GM21786 (cell line): ENCODE data around the gene THUMPD3.
A peak's percentile ranks its signal among the peaks of the same experiment; 100 is the strongest.

Experiments
- ATAC-seq: cut with Tn5 transposase; IDR thresholded peaks from one replicate; pipeline ENCODE4 v1.9.1; 2021; ENCODE audit not compliant: unreplicated experiment

The THUMPD3 gene

DNA sequence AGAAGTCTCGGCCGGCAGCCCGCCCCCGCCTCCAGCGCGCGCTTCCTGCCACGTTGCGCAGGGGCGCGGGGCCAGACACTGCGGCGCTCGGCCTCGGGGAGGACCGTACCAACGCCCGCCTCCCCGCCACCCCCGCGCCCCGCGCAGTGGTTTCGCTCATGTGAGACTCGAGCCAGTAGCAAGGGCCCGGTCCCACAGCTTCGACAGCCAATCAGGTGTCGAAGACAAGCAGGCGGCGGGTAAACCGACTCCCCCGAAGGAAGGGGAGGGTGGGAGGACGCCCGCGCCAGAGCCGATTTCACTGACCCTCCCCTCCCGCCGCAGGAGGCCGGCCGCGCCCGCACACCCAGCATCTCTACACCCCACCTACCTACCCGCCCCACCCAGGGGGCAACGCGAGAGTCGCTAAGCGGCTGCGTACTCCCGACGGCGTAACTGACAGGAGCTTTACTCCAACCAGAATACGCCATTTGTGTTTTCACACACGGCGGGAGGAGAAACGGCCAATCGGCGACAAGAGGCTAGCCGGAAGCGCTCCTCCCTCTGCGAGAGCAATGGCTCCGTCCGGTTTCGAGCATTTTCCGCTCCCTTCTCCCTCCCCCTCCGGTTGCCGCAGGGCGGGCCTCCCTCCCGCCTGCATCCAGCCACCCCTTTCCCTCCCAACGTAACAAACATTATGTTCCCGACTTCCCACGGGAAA, 33.9 kb downstream of the THUMPD3 start:
- ATAC-seq, result peak; percentile 68

DNA sequence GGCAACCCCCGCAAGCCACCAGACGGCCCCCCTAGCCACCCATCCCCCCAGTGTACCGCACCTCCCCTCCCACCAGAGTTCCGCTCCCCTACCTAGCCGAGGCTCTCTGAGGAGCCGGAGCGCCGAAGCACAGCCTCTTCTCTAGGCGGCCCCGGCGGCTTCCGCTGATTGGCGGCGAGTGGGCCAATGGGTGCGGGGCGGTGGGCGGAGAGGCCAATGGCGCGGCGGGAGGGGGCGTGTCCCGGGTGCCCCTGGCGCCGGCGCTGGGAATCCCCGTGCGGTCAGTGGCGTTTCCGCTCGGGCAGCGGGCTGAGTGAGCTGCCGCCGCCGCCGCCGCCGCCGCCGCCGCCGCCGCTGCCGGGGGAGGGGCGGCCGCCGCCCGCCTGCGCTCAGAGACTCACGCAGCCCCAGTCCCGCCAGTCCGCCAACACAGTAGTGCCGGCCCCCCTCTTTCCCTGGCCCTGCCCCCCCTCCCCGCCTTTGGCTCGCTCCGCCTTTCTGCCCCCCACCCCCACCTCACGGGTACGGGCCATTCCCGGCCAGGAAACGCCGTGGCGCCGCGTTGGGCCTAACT, 34.6 kb downstream of the THUMPD3 start, which contains the start of gene SETD5:
SETD5 (plus strand) TSS at position 284 of the 574 bp plus-strand sequence. CDS start 31,324 bp downstream, outside the sequence.
- peak; percentile 37 for ATAC-seq

DNA sequence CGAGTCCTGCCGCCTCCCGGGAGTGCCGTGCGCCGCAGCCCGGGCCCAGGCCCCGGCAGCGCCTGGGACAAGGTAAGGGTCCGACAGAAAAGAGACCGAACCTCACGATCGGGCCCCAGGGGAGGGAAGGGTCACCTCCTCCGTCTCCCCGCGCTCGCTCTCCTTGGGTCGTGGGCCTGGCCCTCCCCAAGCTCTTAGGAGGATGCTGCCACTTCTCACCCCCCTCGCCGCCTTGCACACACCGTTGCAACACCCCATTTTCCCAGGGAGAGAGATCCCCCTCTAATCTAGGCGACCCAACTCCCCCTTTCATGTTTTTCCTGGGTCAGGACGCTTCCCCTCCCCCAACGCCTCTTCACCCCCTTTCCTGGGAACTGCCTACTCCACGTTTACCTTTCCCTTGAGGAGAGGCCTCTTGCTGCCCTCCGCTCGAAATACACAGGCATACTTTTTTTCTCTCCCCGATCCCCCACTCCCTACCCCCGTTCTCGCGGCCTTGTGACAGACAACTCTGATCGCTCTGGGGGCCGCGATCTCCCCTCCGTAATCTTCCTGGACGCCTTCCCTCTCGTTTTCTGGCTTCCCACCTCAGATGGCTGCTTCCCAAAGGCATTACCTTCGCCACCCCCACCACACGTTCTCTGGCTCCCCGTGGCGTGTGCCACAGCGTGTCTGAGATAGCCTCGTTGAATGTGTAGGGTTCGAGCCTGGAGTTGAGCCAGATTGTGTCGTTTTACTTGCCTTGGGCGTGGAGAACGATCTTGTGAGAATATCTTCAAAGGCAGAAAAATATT, 35.2 kb downstream of the THUMPD3 start:
- no peak for ATAC-seq

DNA sequence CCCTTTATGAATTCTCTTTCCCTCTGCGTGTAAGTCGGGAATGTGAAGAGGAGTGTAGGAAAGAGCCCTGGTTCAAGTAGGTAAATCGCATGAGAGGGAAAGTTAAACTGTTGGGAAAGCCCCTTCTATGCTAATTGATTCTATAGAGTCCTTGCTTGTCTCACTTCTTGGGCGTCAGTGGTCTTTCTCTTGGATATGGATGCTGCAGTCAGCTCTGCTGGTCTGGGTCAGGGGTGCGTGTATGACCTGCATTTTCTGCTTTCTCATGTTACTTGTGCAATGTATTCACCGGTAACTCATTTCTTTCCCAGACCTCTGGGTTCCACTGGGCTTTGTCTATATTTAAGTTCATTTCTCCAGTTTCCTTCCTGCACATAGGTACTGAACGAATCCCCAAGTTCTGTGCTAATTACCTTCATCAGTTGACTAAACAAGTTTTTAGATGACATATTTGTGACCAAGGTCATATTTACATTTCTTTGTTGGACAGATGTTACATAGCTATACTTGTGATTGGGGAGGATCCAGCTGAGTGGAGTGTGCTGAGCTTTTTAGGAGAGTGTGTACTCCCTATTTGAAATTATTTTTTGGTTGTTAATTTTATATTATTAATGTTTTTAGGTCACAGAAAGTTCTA, 36.0 kb downstream of the THUMPD3 start:
- ATAC-seq, result no peak

DNA sequence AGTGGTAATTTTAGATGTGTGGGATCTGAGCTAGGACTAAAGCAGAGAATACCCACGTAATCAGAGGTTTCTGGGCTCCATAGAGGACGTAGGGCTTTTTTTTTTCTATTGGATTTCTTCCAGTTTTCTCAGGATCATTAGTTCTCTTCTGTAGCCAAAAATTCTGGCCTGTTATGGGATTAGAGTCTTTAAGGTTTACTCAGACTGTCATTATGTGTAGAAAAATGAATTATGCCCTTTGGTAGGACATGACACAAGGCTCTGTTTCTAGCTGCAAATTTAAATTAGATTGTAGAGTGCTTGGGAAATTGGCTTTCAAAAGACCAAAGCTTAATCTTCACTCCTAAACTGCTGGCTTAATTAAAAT, 36.5 kb downstream of the THUMPD3 start:
- no peak for ATAC-seq

DNA sequence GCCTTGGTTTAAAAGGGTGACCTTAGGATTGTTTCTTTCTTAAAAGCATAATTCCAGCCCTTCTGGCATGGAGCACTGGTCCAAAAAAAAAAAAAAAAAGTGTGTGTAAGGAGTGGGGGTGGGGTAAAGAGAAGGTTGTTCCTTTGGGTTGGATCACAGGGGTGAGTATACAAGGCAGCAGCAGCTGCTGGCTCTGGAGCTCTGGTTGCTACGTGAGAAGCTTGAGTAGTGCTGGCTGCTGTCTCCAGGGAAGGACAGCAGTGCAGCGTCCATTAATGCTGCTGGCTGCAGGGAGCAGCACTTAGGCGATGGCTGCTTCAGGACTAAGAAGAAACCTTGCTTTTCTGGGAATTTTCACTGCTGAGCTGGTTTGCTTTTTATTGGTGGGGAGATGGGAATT, 36.9 kb downstream of the THUMPD3 start:
- ATAC-seq, result no peak

DNA sequence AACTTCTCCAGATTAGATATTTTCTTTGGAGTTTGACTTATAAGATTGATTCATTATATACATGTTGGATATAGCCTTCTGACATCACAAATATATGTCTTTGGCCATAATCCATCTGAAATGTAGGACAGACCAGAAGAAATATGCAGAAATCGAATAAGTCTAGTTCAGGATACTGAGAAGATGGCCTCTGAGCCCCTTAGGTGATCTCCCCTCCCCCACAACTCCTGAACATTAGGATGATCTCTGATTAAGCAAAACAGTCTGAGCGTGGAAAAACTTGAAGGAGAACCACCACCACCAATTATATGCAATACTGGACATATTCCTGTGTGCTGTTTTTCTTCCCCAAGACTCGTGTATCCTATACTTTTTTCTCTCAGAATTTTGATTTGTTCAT, 37.8 kb downstream of the THUMPD3 start:
- no peak for ATAC-seq

DNA sequence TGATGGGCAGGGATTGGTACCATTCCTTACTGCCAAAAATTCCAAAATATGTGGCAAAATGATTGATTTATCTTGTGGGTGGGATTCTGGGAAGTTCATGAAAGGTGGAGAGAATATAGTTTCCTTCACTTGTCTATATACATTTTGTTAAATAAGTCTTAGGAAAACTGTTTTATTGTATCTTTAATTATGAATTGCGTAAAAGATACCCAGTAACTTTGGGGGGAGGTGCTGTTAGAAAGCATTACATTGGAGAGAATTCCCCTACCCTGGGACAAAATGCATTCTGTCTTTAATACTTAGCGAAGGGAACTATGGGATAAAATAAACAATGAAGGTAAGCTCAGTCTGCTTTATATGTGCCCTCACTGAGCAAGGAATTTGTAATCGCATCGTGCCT, 39.1 kb downstream of the THUMPD3 start:
- ATAC-seq, result no peak

DNA sequence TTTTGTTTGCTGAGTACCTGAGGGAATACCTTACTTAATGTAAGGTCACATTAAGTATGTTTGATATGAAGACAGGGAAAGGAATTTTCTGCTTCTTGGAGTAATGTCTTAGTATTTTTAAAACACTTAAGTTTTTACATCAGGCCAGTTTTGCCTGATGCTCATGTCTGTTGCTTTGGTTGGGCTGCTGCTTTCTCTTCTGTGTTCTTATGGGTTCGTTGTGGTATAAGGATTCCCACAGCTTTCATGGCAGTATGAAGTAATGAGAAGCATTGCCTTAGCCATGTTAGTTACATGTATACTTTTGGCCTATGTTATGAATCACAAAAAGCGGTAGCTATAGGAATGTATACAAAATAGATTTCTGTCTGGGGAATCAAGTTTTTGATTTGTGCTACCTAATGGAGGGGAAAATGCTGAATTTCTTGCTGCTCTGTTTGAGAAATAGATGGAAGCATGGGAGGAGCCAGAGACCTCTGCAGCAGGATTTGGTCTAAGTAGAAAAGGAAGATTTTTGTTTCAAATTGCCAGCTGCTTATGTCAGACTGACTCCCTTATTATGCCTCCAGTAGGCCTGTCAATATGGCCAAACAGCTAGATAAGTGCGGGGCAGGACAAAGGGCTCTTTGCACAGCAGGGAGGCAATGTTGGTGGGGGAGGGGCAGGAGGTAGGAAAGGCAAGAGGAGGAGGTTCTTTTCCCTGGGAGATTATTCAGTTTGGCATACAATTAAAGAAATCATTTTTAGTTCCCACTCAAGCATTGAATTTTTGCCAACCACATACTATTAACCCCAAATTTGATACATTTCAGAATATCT, 39.8 kb downstream of the THUMPD3 start:
- no peak for ATAC-seq

DNA sequence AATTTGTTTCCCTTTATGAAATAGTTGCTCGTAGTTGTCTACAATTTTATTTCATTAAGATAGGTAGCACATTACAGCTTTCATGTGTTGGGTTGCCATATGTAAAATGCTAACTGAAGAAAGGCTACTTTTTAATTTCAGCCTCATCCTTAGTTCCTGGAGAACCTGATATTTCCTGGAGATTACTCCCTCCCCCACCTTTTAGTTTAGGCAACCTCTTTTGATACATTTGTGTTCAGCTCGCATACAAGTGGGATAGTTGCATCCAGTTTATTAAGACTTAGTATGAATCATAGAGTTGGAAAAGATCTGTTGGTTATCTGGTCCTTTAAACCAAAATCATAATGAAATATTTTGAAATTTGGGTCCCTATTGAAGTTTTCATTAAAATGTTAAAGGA, 40.6 kb downstream of the THUMPD3 start:
- no peak for ATAC-seq

DNA sequence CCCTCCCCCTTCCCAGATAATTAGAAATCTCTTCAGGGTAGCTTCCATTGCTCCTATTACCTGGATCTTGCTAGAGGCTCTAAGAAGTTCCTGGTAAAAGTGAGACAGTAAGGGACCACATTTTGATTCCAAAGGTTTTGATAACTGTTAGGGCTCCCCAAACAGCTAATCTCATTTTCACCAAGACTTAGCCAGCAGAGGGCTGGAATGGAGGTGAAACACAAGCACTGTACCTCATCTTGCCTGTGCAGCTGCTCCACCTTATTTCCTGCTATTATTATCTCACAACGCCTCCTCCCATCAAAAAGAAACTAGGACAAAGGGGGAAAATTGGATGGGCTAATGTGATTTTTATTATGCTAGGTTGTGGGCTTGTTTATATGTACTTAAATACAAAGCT, 41.8 kb downstream of the THUMPD3 start:
- no peak for ATAC-seq

DNA sequence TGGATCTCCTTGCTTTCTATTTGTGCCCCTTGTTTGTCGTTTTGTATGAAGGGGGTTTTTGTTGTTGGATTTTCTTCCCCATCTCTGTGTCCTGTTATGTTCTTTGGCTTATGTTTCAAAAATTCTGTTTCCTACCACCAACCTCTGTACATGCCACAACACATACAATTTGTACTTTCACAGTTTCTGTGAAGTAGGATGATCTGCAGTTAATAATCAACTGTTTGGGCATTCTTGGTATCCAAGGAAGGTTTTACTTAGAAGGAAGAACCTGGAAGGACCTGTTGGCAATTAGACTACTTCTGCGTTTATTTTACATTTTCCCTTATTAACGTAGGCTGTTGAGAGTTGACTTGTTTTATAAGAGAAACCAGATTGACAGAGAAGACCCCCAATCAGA, 42.9 kb downstream of the THUMPD3 start:
- ATAC-seq, result no peak

DNA sequence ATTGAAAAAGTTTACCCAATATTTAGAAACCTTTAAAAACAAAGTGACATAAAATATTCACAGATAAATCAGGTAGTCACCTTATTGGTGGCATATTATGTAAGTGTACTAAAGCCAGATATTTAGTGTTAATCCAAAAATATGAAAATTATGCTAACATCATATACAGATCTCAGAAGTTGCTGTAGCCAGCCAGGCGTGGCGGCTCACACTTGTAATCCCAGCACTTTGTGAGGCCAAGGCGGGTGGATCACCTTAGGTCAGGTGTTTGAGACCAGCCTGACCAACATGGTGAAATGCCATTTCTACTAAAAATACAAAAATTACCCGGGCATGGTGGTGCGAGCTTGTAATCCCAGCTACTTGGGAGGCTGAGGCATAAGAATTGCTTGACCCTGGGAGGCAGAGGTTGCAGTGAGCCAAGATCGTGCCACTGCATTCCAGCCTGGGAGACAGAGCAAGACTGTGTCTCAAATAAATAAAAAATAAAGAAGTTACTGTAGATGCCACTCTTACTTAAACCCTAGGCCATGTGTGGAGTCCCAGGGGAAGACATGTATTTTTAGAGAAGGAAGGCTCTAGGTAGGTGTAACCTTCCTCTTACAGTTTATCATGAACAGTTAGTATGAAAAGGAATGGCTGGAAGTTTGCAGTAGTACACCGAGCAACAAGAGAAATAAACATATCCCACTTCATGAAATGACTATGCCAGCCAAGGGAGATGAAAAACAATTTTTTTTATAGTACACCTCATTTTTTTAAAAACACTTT, 44.2 kb downstream of the THUMPD3 start:
- no peak for ATAC-seq

DNA sequence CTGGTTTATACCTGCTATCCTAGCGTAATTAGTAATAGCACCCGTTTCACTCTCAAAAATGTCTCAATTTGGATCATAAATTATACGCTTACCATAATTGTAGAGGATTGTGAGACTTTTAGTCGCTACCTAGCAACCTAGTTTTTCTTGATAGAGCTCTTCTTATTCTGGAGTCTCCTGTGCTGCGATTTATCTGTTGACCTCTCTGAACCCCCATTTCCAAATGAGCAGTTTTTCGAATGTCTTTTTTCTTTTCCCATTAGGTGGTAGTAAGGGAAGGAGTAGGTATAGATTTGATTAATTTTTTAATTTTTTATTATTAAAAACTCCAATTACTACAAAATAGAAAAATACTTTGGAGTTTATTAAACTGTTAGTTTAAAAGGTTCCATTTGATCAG, 45.2 kb downstream of the THUMPD3 start:
- ATAC-seq, result no peak

DNA sequence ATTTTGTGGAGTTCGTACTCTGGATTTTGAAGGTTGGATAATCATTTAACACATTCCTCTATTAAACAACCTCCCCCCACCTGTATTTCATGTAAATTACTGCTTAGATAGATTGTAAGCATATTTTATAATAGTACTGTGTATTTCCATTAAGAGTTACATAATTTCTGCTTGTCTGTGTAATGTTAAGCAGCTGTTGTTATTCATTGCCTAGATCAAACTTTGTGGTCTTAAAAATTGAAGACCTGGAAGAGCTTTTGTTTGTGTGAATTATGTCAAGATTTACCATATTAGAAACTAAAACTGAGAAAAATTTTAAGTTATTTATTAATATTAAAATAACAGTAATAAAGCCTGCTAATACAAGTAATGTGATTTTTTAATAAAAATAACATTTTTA, 45.7 kb downstream of the THUMPD3 start:
- no peak for ATAC-seq

DNA sequence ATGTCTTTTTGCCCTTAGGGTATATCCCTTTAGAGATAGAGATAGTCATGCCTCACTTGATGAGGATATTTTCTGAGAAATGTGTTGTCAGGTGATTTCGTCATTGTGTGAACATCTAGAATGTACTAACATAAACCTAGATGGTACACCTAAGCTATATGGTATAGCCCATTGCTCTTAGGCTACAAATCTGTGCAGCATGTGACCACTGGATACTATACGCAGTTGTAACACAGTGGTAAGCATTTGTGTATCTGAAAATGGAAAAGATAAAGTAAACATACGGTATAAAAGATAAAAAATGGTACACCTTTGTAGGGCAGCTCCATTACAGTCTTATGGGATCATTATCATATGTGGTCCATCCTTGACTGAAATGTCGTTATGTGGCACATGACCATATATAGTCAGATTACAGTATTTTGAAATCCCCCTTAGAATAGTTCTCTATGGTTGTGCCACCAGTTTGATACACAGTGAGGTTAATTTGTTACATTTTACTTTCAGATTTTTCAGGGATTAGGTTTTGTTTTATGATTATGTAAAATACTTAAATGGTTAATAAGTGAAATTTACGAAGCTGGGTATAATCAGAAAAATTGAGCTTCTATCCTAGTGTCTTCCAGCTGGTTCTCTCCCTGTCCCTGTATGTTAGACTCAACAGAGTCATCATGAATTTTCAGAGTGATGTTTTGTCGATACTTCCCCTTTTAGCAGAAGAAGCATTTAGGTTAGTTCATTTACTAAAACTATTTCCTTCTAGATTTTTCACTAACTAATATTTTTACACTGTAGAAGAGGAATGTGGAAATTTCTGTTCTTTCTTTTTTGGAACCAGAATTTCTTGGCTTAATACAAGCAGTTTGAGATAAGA, 47.4 kb downstream of the THUMPD3 start:
- ATAC-seq, result peak; percentile 45

DNA sequence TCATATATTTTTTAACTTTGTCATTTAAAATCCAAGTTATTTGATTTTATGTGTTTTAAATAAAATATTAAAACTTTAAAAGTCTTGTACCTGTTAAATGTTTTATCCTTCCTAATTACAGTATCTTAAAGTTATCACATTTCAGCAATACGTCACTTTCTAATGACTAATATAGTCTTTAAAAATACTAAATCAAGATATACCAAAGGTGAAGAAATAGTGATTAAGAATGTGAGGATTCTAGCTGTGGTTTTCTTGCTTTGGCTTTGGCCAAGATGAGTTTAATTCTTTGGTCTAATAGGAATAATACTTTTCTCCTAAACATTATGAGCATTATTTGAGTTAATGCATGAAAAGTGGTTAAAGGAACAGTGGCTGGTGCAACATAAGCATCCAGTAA, 48.4 kb downstream of the THUMPD3 start:
- no peak for ATAC-seq

DNA sequence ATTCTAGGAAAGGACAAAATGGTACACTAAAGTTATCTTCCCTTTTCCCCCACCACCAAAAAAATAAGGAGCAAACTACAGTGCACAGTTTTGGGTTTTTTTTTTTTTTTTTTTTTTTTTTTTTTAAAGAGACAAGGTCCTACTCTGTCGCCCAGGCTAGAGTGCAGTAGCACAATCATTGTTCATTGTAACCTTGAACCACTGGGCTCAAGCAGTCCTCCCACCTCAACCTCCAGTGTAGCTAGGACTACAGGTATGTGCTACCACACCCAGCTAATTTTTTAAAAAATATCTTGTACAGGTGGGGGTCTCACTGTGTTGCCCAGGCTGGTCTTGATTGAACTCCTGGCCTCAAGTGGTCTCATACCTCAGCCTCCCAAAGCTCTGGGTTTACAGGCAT, 49.4 kb downstream of the THUMPD3 start:
- ATAC-seq, result no peak

DNA sequence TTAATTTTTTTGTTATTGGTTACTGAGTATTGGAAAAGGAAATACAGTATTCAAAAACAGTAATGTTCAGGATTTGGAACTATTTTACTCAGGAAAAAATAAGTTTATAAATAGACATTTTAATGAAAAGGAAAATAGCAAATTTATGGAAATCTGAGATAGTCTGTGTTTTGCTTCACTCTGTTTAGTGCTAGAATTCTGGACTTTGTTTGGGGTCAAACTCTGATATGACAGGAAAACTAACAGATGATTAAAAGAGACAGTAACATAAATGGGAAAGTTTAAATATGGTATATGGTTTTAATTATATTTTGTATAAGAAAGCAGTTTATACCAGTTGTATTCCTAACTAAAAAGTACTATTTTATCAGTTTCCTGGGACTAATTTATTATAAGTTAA, 52.0 kb downstream of the THUMPD3 start:
- no peak for ATAC-seq
